ENCODE data around the gene SOX4. TPM values are rescaled to one million over a fixed set of nuclear protein-coding genes. Genes with fewer than 3 reads are reported as not detected.

Gene SOX4
- total and polyA plus RNA-seq, 8 donors, result 1.2 to 62.0 (median 16.5) TPM

- Histone ChIP-seq H3K27ac (peak overlapping the region; percentile 88 to 97 (median 96)), H3K4me3 (peak overlapping the region; percentile 68 to 82 (median 80)), H3K36me3 (no peaks in the 10 kb centered on the region), H3K4me1 (peaks cover 18 to 34% (median 22%) of the 10 kb centered on the region in 4 donors), H3K27me3 (no peaks in the 10 kb centered on the region), H3K9me3 (no peaks in the 10 kb centered on the region)
- intact Hi-C loops (cut with DNase I; ENCODE audit: low total_unique reads), result no loop called here
- DNase-seq, result peak in 1 of 2 donors; percentile 67
- TF ChIP-seq CTCF (IDR thresholded peaks at IDR 0.05), result peak in 5 of 7 experiments; percentile 21 to 47 (median 44)
- no peak for TF ChIP-seq EP300 (IDR thresholded peaks at IDR 0.05)
- 3 to 5% (median 3%) methylated on average over 14 of the region's 14 CpGs for WGBS, 5 donors
Measured at GRCh38 chr6:21596949-21597682, 3.6 kb downstream of the SOX4 start.

DNA sequence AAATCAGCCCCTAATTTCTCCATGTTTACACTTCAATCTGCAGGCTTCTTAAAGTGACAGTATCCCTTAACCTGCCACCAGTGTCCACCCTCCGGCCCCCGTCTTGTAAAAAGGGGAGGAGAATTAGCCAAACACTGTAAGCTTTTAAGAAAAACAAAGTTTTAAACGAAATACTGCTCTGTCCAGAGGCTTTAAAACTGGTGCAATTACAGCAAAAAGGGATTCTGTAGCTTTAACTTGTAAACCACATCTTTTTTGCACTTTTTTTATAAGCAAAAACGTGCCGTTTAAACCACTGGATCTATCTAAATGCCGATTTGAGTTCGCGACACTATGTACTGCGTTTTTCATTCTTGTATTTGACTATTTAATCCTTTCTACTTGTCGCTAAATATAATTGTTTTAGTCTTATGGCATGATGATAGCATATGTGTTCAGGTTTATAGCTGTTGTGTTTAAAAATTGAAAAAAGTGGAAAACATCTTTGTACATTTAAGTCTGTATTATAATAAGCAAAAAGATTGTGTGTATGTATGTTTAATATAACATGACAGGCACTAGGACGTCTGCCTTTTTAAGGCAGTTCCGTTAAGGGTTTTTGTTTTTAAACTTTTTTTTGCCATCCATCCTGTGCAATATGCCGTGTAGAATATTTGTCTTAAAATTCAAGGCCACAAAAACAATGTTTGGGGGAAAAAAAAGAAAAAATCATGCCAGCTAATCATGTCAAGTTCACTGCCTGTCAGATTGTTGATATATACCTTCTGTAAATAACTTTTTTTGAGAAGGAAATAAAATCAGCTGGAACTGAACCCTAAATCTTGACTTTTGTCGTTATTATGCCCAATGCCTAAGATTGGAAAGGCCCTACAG, 4.5 kb downstream of the SOX4 start:
- Histone ChIP-seq H3K36me3 (no peaks in the 10 kb centered on the region), H3K4me3 (peak overlapping the region; percentile 68 to 82 (median 80)), H3K9me3 (no peaks in the 10 kb centered on the region), H3K27me3 (no peaks in the 10 kb centered on the region), H3K27ac (peak overlapping the region in 2 of 5 donors; percentile 96 to 97), H3K4me1 (peaks cover 15 to 30% (median 19%) of the 10 kb centered on the region in 4 donors)
- DNase-seq, result no peak
- no peak for TF ChIP-seq EP300 (IDR thresholded peaks at IDR 0.05)
- no peak for TF ChIP-seq POLR2A (IDR thresholded peaks at IDR 0.05)
- no peak for TF ChIP-seq POLR2AphosphoS5 (IDR thresholded peaks at IDR 0.05)
- no peak for TF ChIP-seq CTCF (IDR thresholded peaks at IDR 0.05)
- 5 to 13% (median 8%) methylated on average over 14 of the region's 14 CpGs for WGBS, 5 donors
- intact Hi-C loops (cut with DNase I; ENCODE audit: low total_unique reads), result no loop called here

DNA sequence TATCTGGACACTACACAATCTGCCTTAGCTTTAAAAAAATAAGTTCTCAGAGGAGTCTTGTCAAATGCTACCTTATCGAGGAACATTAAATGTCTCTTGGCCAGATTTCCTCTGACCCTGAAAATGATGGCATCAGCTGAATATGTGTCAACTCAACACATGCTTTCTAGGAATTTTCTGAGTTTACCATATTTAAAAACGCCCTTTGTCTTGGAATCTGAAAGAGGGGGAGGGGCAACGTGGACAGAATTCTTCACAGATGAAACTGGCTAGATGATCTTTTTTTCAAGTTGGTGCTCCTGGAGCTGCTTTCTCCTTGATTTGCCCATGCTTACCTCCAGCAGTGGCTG, 5.1 kb downstream of the SOX4 start:
- Histone ChIP-seq H3K4me3 (peak overlapping the region in 2 of 4 donors; percentile 68 to 77), H3K36me3 (no peaks in the 10 kb centered on the region), H3K9me3 (no peaks in the 10 kb centered on the region), H3K4me1 (peaks cover 13 to 26% (median 18%) of the 10 kb centered on the region in 4 donors), H3K27ac (no peak overlapping the region), H3K27me3 (no peaks in the 10 kb centered on the region)
- WGBS, 5 donors, result 17 to 24% (median 21%) methylated on average over 3 of the region's 3 CpGs
- peak in 1 of 2 donors; percentile 49 for DNase-seq
- TF ChIP-seq POLR2A (IDR thresholded peaks at IDR 0.05) (no peak), EP300 (IDR thresholded peaks at IDR 0.05) (no peak), CTCF (IDR thresholded peaks at IDR 0.05) (no peak), POLR2AphosphoS5 (IDR thresholded peaks at IDR 0.05) (no peak)
- intact Hi-C loops (cut with DNase I; ENCODE audit: low total_unique reads), result no loop called here

- Histone ChIP-seq H3K9me3 (no peaks in the 10 kb centered on the region), H3K27me3 (no peaks in the 10 kb centered on the region), H3K36me3 (no peaks in the 10 kb centered on the region), H3K4me1 (peaks cover 13 to 26% (median 18%) of the 10 kb centered on the region in 4 donors), H3K27ac (no peak overlapping the region), H3K4me3 (peak overlapping the region in 1 of 4 donors; percentile 77)
- intact Hi-C loops (cut with DNase I; ENCODE audit: low total_unique reads), result no loop called here
- TF ChIP-seq POLR2AphosphoS5 (IDR thresholded peaks at IDR 0.05) (no peak), POLR2A (IDR thresholded peaks at IDR 0.05) (no peak)
- 28 to 47% (median 46%) methylated on average over 3 of the region's 3 CpGs for WGBS, 5 donors
- DNase-seq, result no peak
Measured at GRCh38 chr6:21599051-21599696, 5.6 kb downstream of the SOX4 start.

Data from stomach (tissue), 9 donors.